HUDEP-2 (cell line): ENCODE data around the gene PPP2R3B.
"Not testable (repeated sequence)": the region's sequence is repeated elsewhere in the genome, so short reads cannot be mapped to it uniquely, and the experiment has no call there.

Source experiments
- DNase-seq, 76 experiments: peaks; one replicate each; lab custom pipeline; 2025; ENCODE audit not compliant: unreplicated experiment in 76 of 76; lab: John Stamatoyannopoulos, UW

PPP2R3B gene

DNA sequence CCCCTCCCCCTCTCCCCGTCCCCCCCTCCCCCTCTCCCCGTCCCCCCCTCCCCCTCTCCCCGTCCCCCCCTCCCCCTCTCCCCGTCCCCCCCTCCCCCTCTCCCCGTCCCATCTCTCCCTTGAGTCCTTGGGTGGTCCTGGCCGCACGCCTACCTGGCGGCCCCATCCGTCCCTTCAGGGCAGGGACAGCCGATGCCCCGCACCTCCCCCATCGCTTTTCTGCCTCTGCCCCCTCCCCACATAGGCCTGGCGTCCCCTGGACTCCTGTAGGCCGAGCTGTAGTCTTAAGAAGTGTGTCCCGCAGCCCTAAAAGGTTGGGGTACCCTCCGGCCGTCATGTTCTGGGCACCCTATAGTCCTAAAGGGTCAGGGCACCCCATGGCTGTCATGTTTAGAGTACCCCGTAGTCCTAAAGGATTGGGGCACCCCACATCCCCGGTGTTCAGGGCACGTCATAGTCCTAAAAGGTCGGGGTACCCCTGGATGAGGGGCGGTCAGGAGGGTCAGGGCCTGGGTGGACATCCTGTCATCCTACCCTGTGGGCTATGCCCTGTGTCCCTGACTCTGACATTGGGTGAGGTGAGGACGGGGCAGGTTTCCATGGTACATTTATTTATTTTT, 57.3 kb downstream of the PPP2R3B start:
- no peak for DNase-seq

DNA sequence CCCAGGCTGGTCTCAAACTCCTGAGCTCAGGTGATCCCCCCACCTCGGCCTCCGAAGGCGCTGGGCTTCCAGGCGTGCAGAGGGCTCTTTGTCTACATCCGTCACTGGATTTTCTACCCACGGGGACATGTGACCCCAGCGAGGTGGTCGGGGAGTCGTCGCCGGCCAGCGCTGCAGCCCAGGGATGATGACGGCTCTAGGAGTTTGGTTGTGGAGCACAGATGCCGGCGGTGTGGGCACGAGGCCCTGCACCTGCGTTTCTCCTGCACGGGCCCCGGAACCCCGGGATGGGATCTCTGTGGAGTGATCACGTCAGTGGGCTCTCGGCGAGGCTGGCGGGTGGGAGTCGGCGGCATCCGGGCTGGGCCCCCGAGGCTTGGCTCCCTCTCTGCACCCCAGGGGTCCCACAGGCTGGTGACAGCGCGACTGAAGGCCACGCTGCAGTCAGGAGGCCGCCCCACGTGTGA, 59.0 kb downstream of the PPP2R3B start:
- no peak for DNase-seq

DNA sequence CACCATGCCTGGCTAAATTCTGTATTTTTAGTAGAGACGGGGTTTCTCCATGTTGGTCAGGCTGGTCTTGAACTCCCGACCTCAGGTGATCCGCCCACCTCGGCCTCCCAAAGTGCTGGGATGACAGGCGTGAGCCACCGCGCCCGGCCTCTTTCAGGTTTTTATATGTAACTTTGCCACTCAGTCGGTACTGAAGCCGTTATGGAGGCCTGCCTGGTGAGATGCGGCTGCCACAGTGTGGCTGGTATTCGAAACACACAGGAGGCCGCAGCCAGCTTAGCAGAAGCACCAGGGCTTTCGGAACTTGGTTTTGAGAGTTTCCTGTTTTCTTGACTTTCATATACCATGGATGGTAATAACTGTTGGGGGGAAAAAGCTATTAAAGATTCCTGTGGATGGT, 62.0 kb downstream of the PPP2R3B start:
- not testable (repeated sequence) for DNase-seq

DNA sequence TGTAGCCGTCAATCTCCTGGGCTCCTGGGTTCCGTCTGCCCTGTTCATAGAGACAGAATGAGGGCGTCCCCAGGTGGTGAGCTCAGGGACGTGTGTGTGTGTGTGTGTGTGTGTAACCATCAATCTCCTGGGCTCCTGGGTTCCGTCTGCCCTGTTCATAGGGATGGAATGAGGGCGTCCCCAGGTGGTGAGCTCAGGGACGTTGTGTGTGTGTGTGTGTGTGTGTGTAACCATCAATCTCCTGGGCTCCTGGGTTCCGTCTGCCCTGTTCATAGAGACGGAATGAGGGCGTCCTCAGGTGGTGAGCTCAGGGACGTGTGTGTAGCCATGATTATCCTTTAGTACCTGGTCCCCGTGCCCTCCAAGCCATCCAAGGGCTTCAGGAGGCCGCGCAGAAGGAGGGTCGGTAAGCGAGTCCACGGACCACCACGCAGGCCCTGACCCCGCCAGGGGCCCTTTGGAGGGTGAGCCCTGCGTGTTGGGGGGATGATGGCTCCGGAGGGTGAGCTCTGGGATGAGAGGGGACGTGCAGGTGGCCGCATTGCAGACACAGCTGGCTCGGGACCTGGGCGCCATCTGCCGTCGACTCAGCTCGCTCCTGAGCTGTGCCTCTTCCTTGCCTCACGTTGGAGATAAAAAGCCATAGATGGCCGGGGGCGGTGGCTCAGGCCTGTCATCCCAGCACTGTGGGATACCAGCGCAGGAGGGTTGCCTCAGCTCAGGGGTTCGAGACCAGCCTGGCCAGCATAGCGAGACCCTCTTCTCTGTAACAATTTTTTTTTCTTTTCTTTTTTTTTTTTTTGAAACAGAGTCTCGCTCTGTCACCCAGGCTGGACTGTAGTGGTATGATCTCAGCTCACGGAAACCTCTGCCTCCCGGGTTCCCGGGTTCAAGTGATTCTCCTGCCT, 62.7 kb downstream of the PPP2R3B start:
- DNase-seq: no peak

DNA sequence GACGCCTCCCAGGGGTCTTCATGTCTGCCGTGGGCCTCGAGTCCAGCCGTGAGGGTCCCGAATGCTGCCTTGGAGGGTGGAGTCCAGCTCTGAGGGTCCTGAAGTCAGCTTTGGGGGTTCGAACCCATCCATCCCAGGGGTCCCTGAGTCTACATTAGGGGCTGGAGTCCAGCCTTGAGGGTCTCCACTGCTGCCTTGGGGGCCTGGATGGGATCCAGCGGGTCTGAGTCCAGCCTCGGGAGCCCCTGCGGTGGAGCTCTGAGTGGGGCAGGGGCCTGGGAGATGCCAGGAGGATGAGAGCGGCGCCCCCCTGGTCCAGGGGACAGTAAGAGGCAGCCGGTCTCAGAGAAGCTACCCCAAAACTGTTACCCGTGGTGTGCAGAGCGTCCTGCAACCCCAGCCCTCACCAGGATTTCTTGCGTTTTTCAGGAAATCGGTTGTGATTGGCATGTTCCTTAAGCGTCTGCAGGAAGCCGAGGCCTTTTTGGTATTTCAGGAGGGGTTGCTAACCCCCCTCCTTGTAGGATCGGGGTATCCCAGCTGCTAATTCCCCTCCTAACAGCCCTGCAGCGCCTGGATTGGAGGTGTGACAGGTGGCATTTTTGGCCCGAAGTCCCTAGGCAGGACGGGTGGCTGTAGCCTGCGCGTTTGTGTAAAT, 66.5 kb downstream of the PPP2R3B start:
- DNase-seq: no peak

DNA sequence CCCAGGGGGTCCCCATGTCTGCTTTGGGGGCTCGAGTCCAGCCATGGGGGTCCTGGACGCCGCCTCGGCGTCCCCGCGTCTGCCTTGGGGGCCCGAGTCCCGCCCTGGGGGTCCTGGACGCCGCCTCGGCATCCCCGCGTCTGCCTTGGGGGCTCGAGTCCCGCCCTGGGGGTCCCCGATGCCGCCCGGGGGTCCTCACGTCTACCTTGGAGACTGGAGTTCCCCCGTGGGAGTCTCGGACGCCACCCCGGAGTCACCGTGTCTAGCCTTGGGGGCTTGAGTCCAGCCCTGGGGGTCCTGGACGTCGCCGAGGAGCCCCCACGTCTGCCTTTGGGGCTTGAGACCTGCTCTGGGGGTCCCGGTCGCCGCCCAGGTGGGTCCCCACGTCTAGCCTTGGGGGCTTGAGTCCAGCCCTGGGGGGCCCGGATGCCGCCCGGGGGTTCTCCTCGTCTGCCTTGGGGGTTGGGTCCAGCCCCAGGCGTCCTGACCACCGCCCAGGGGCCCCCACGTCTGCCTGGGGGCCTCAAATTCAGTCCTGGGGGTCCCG, 67.1 kb downstream of the PPP2R3B start:
- no peak for DNase-seq

DNA sequence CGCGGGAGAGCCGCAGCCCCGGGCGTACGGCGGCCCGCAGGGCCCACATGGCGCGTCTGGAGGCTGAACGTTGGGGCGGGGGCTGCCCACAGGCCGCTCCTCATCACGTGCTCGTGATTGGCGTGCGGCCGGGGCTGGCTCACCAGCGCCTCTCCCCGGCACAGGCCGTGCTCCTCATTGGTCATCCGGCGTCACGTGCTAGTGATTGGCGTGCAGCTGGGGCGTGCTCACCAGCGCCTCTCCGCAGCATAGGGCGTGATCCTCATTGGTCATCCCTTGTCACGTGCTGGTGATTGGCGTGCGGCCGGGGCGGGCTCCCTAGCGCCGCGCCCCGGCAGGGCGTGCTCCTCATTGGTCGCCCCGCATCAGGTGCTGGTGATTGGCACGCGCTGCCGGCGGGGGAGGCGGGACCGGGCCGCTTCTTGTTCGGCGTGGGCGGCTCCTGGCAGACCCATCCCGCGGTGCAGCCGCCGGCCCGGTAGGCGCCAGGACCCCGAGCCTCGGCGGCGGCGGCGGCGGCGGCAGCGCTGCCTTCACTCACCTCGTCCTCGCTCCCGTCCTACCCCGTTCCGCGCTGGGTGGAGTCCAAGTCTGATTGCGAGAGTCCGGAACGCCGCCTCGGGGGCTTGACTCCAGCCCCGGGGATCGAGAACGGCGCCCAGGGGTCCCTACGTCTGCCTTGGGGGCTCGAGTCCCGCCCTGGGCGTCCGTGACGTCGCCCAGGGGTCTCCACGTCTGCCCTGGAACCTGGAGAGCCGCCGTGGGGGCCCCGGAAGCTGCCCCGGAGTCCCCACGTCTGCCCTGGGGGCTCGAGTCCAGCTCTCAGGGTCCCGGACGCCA, 67.7 kb downstream of the PPP2R3B start, which contains the start of gene GTPBP6:
Gene GTPBP6 (minus strand): TSS at position 58 of the 840 bp plus-strand sequence. CDS start 9 bp downstream, at position 49.
- no peak for DNase-seq

DNA sequence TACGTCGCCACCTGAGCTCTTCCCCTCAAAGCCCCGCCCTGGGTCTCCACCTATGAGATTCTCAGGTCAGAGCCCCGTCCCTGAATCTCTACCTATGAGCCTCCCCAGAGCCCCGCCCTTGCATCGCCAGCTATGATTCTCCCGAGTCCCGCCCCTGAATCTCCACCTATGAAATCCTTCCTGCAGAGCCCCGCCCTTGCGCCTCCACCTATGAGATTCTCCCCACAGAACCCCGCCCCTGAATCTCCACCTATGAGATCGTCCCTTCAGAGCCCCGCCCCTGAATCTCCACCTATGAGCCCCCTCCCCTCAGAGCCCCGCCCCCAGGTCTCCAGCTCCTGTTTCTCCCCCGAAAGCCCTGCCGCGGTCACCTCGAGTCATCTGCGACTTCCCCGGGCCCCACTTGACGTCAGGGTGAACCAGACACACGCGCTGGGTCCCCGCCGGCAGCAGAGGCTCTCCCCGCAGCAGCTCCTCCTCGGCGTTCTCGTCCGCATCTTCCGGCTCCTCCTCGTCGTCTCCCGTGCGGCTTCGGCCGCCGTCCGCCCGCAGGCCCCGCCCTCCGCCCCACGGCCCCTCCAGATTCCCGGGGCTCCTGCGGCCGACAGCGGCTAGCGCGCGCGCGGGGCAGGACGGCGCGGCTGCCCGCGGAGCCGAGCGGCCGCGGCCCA, 68.5 kb downstream of the PPP2R3B start:
- no peak for DNase-seq

DNA sequence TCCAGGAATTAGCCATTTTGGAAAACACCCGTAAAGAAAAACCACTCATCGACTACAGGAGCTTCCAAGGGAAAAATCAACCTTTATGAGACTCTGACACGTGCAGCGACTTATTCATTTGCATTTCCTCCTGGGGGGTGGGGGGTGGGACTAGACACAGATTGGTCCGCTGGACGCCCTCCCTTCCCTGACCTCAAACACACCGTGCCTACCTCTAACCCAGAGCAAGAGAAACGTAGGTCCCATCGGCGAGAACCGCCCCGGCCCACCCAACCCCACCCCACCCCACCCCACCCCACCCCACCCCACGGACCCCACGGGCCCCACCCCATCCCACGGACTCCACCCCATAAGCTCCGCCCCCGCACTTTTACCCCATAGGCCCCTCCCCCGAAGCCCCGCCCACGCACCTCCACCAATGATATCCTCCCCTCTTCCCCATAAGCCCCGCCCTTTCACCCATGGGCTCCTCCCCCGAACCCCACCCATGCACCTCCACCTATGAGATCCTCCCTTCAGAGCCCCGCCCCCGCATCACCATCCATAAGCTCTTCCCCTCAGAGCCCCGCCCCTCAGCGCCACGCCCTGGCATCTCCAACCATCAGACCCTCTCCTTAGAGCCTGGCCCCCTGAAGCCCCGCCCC, 69.2 kb downstream of the PPP2R3B start:
- DNase-seq: no peak

DNA sequence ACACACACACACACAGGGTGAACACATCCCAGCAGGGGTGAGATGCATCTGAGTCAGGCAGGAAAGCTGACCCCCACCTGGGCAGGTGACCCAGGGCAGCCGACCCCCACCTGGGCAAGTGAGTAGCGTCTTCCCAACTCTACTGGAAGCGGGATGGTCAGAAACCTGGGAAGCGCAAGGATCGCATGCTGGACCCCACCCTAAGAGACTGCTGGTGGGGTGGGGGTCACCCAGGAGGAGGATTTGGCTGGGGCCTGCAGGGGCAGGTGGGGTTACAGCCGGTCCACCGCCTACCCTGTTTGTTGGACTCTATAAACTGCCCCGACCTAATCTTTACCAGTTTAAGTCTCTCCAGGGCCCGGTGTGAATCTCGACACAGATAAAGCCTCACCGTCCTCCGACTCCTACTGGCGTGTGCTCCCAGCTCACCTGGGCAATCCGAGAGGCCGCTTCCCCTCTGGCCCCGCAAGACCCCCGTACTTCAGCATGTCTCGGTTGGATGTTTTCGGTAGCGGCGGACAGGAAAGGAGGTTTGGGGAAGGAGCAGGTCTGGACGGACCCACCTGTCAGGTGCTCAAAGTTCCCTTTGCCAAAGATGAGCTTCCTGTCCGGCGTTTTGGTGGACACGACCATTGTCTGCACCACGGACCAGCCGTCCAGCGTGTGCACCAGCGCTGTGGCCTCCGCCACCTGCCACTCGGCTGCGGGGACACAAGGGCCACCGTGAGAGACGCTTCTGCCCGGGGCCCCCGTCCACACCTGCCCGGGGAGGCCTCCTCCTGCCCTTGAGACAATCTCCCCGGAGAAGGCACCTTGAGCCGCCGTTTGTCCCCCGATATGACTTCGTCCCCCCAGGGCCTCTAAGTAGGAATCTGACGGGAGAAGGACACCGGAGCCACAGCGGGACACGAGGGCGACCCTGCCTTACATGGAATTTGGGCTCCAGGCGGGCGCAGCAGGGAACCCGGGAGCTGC, 70.1 kb downstream of the PPP2R3B start:
- DNase-seq: no peak

DNA sequence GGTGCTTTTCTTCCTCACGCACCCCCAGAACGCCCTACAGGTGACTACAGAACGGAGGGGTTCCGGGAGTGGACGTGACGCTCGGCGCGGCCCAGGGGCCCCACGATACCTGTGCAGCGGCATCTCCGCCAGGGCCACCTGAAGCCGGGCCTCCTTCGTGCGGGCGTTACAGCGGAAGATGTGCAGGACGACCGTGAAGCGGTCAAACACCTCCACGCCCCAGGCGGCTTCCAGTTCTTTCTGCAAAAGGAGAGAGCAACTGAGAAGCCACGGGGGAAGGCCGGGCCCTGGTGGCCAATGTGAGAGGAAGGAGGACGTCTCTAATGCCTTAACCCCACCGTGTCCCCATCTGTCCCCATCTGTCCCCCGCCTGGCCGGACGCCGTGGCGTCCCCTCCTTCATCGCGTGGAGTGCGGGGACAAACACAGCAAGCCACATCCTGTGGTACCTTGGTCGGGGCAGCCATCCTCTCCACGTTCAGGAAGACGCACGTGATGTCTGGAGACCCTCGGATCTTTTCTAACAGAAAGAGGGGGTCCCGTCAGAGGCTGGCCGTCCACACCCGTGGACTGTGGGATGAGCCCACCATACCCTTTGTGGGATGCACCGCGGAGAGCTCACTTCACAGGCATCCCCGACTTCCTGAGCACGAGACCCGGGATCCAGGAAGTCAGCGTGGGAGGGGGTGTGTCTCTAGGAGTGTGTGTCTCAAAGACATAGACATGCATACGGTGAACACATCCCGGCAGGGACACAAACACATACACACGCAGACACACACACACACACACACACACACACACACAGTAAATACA, 71.7 kb downstream of the PPP2R3B start:
- no peak for DNase-seq

DNA sequence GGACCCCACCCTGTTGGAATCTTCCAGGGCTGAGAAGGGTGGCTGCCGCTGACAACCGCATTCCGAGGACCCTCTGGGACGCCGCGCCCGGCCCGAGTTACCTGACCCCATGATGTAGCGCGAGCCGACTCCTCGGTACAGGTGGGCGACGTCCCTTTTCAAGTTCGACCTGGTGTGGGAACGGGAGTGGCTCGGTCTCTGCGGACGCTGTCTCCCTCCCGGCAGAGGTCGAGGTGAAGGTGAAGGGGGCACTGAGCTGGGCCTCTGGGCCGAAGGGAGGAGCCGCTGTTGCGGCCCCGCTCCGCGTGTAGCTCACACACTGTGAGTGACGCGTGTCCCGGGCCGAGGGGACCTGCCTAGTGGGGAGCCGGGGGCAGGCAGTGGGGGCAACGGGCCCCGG, 72.7 kb downstream of the PPP2R3B start:
- DNase-seq: no peak

DNA sequence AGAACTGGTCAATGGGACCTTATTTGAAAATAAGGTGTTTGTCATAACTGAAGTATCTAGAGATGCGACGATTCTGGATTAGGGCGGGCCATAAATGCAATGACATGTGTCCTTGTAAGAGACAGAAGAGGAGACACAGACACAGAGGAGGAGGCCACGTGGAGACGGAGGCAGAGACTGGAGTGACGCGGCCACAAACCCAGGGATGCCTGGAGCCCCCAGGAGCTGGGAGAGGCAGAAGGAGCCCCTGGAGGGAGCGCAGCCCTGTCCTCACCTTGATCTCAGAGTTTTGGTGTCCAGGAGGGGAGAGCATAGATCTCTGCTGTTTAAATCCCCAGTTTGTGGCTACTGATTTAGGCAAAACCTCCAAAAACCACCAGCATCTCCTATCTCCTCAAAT, 73.2 kb downstream of the PPP2R3B start:
- DNase-seq: no peak

DNA sequence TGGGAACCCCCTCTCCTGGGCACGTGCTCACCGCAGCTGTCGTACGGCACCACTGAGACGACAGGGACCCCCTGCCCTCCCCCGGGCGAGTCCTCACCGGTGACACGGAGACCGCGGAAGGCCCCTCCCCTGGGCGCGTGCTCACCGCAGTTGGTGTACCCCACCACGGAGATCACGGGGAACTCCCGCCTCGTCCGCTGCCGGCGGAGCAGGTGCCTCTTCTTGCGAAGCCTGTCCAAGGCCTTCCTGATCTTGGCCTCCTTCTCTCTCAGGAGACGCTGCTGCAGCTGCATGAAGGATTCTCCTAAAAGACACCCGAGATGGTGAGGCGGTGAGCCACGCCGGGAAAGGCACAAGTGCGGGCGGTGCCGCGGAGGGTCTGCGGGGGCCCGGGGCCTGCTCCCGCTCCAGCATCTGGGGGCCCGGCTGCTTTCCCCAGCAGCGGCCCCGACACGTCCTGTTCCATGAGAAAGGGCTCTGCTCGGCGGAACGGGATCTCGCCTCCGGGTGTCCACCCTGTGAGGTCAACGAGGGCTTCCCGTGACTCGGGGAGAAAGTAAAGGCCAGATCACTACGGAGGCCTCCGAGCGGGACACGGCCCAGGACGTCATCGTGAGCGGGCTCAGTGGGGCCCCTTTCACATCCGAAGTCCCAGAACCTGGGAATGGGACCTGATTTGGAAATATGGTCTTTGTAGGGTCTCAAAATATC, 73.9 kb downstream of the PPP2R3B start:
- DNase-seq: no peak

DNA sequence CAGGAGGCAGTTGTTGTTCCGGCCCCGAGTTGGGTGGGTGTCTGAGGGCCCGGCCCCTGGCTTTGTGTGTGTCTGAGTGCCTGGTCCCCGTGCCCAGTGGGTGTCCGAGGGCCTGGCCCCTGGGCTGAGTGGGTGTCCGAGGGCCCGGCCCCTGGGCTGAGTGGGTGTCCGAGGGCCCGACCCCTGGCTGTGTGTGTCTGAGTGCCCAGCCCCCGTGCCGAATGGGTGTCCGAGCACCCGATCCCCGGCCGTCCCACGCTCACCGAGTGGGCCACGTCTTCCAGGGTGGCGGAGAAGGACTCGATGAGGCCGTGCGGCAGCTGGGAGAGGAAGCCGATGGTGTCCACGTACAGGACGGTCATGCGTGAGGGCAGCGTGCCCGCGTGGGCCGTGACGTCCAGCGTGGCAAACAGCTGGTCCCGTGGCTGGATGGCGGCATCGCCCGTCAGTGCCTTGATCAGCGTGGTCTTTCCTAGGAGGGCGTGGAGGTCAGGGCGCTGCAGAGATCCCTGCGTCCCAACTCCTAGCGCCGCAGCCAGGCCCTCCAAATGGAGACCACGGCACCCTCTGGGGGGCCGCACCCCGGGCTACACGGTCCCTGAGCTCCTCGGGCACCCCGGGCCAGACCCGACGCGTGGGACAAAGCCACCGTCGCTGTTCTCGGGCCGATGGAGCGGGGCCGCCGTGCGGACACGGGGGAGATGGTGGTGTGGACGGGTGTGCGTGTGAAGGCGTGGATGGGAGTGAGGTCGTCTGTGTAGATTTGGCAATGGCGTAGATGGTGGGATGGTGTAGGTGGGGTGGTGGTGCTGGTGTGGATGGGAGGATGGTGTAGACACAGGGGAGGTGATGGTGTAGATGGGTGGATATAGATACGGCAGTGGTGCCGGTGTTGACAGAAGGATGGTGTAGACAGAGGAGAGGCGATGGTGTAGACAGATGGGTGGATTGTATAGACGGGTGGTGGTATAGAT, 75.3 kb downstream of the PPP2R3B start:
- no peak for DNase-seq
